HepG2 (cell line): ENCODE data around the gene CHIC1. TPM values are rescaled to one million over a fixed set of nuclear protein-coding genes. Genes with fewer than 3 reads are reported as not detected.

Experiments
- THRA ChIP-seq: sonication (generic); formaldehyde crosslinking; IDR thresholded peaks from 2 replicates; pipeline ENCODE4 v1.4.0; 2020; ENCODE audit warnings: missing genetic modification reagents, borderline replicate concordance
- ZNF138 ChIP-seq: sonication (generic); formaldehyde crosslinking; IDR thresholded peaks from 2 replicates; pipeline ENCODE4 v1.5.0; 2020; ENCODE audit warnings: mild to moderate bottlenecking, low read depth, missing genetic modification reagents
- ZNF768 ChIP-seq: sonication (generic); formaldehyde crosslinking; IDR thresholded peaks from 2 replicates; pipeline ENCODE4 v1.4.0; 2020; ENCODE audit warnings: missing genetic modification reagents
- polyA plus RNA-seq, 8 experiments: library from polyadenylated mRNA; depleted of rRNA in 3 of 8; stranded (reverse) in 7 of 8; unstranded in 1 of 8; fragments of >200 nt; fragmentation: Illumina TruSeq in 4 of 8; extraction: Trizol in 4 of 8; gene quantifications; 2 replicates each; pipeline versions ENCODE4 v1.2.1 to v1.2.3, GENCODE V29; 2011 to 2016; ENCODE audit warnings: low read depth in 4 of 8, missing spikeins in 1 of 8, mixed read lengths in 1 of 8; ENCODE audit not compliant: insufficient read depth in 1 of 8
- total RNA-seq, 5 experiments: library from RNA; depleted of rRNA; stranded (reverse); fragments of >200 nt; fragmentation: Illumina TruSeq; extraction: Trizol; gene quantifications; 2 replicates each; pipeline ENCODE4 v1.2.3, GENCODE V29; 2016; ENCODE audit warnings: low read depth in 1 of 5

The CHIC1 gene
- total and polyA plus RNA-seq, 2 of the 13 experiments (the other 11 are each of a cell fraction or from before 2014, with no cell fraction given), result 0.04 TPM; not detected in 1

DNA sequence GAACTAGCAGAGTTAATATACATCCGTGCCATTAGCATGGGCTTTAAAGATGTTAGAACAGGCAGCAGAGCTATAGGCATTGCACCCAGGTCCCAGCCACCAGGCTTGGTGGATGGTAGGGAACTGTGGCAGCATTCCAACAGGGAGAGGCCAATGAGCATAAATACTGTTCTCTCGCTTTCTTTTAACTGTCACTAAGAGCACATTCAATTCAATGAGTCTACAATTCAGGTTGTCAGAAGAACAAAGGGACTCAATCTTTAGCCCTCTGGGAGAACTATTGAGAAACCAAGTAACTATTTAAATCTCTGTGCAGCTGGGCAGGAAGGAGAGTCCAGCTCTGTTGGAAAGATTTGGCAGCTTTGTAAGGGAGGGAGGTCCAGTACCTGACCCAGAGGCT is 165.6 kb downstream of the CHIC1 start (continued):
- TF ChIP-seq ZNF138 (CRISPR knock-in tag), result no peak
- no peak for TF ChIP-seq THRA (CRISPR knock-in tag)
- no peak for TF ChIP-seq ZNF768 (CRISPR knock-in tag)

Other genes with a start within 250 kb of the CHIC1 start
- gene CDX4, start 116.1 kb upstream of the CHIC1 start, total RNA-seq (2016; rRNA removed; fragmentation: Illumina TruSeq; extraction: Trizol), result not detected in 2 replicates
- not detected in 2 replicates for gene CDX4, start 116.1 kb upstream of the CHIC1 start, polyA plus RNA-seq (2011; rRNA removed)